ENCODE measurements around the gene TLR8. TPM values are rescaled to one million over a fixed set of nuclear protein-coding genes. Genes with fewer than 3 reads are reported as not detected.
A peak's percentile ranks its signal among the peaks of the same experiment; 100 is the strongest.

Gene TLR8
- total RNA-seq, 1 donor from 2014 or later, result not detected

GRCh38 chrX:12966151-12966550 is 59.7 kb downstream of the TLR8 start:
- H3K4me1 Mint-ChIP-seq (ENCODE audit: unreplicated experiment), result peaks cover 14% of the 10 kb centered on the region
- H3K9me3 Mint-ChIP-seq (ENCODE audit: unreplicated experiment), result no peaks in the 10 kb centered on the region
- no peak for DNase-seq (ENCODE audit: low spot score)
- no peak overlapping the region for H3K4me3 Mint-ChIP-seq (ENCODE audit: unreplicated experiment)
- no peaks in the 10 kb centered on the region for H3K27me3 Mint-ChIP-seq (ENCODE audit: unreplicated experiment)
- H3K27ac Mint-ChIP-seq (ENCODE audit: unreplicated experiment), result no peak overlapping the region
- TF ChIP-seq CTCF (IDR thresholded peaks at IDR 0.05; ENCODE audit: unreplicated experiment), result no peak
- H3K36me3 Mint-ChIP-seq (ENCODE audit: low read depth, unreplicated experiment), result no peaks in the 10 kb centered on the region

- Mint-ChIP-seq H3K27ac (ENCODE audit: unreplicated experiment) (no peak overlapping the region), H3K36me3 (ENCODE audit: low read depth, unreplicated experiment) (no peaks in the 10 kb centered on the region), H3K9me3 (ENCODE audit: unreplicated experiment) (no peaks in the 10 kb centered on the region), H3K27me3 (ENCODE audit: unreplicated experiment) (no peaks in the 10 kb centered on the region), H3K4me1 (ENCODE audit: unreplicated experiment) (peaks cover 26% of the 10 kb centered on the region), H3K4me3 (ENCODE audit: unreplicated experiment) (no peak overlapping the region)
- DNase-seq (ENCODE audit: low spot score), result no peak
- no peak for TF ChIP-seq CTCF (IDR thresholded peaks at IDR 0.05; ENCODE audit: unreplicated experiment)
Observed at GRCh38 chrX:12967711-12968465, 61.5 kb downstream of the TLR8 start.

- peak overlapping the region; percentile 89 for H3K27ac Mint-ChIP-seq (ENCODE audit: unreplicated experiment)
- TF ChIP-seq CTCF (IDR thresholded peaks at IDR 0.05; ENCODE audit: unreplicated experiment), result no peak
- H3K9me3 Mint-ChIP-seq (ENCODE audit: unreplicated experiment), result no peaks in the 10 kb centered on the region
- no peaks in the 10 kb centered on the region for H3K36me3 Mint-ChIP-seq (ENCODE audit: low read depth, unreplicated experiment)
- H3K4me3 Mint-ChIP-seq (ENCODE audit: unreplicated experiment), result peak overlapping the region; percentile 18
- H3K4me1 Mint-ChIP-seq (ENCODE audit: unreplicated experiment), result peaks cover 31% of the 10 kb centered on the region
- H3K27me3 Mint-ChIP-seq (ENCODE audit: unreplicated experiment), result peaks cover 3% of the 10 kb centered on the region
- no peak for DNase-seq (ENCODE audit: low spot score)
Observed at GRCh38 chrX:12970691-12971202, 64.3 kb downstream of the TLR8 start.

- Mint-ChIP-seq H3K27me3 (ENCODE audit: unreplicated experiment) (peaks cover 3% of the 10 kb centered on the region), H3K36me3 (ENCODE audit: low read depth, unreplicated experiment) (peaks cover 4% of the 10 kb centered on the region), H3K27ac (ENCODE audit: unreplicated experiment) (peak overlapping the region; percentile 89), H3K4me3 (ENCODE audit: unreplicated experiment) (peak overlapping the region; percentile 18), H3K9me3 (ENCODE audit: unreplicated experiment) (no peaks in the 10 kb centered on the region), H3K4me1 (ENCODE audit: unreplicated experiment) (peaks cover 30% of the 10 kb centered on the region)
- TF ChIP-seq CTCF (IDR thresholded peaks at IDR 0.05; ENCODE audit: unreplicated experiment), result no peak
- DNase-seq (ENCODE audit: low spot score), result no peak
Observed at GRCh38 chrX:12971282-12972003, 65.0 kb downstream of the TLR8 start.

GRCh38 chrX:12972243-12972642 is 65.8 kb downstream of the TLR8 start:
- peaks cover 30% of the 10 kb centered on the region for H3K4me1 Mint-ChIP-seq (ENCODE audit: unreplicated experiment)
- no peak for TF ChIP-seq CTCF (IDR thresholded peaks at IDR 0.05; ENCODE audit: unreplicated experiment)
- no peak overlapping the region for H3K4me3 Mint-ChIP-seq (ENCODE audit: unreplicated experiment)
- peak overlapping the region; percentile 42 for H3K27ac Mint-ChIP-seq (ENCODE audit: unreplicated experiment)
- H3K27me3 Mint-ChIP-seq (ENCODE audit: unreplicated experiment), result peaks cover 3% of the 10 kb centered on the region
- peaks cover 11% of the 10 kb centered on the region for H3K36me3 Mint-ChIP-seq (ENCODE audit: low read depth, unreplicated experiment)
- H3K9me3 Mint-ChIP-seq (ENCODE audit: unreplicated experiment), result no peaks in the 10 kb centered on the region
- no peak for DNase-seq (ENCODE audit: low spot score)
